Testis (tissue), 3 donors: ENCODE results near the gene MTSS2. TPM values are rescaled to one million over a fixed set of nuclear protein-coding genes. Genes with fewer than 3 reads are reported as not detected.

Experiments
- DNase-seq: peaks from one replicate; pipeline ENCODE4 v3.0.0-alpha.2; 2019
- H3K27ac ChIP-seq, 2 donors: fragments of 200-600 bp; sonication (generic); one replicate each; pipeline ENCODE4 v1.5.1; 2019
- H3K27me3 ChIP-seq: fragments of 200-600 bp; sonication (generic); one replicate; pipeline ENCODE4 v1.5.1; 2019
- H3K36me3 ChIP-seq: fragments of 200-600 bp; sonication (generic); one replicate; pipeline ENCODE4 v1.5.1; 2017; ENCODE audit warnings: low read depth; ENCODE audit errors: missing control alignments
- H3K4me1 ChIP-seq: fragments of 200-600 bp; sonication (generic); one replicate; pipeline ENCODE4 v1.5.1; 2019
- H3K4me3 ChIP-seq, 2 donors: fragments of 200-600 bp; sonication (generic); one replicate each; pipeline ENCODE4 v1.5.1; 2017 to 2019
- H3K9me3 ChIP-seq: fragments of 200-600 bp; sonication (generic); one replicate; pipeline ENCODE4 v1.5.1; 2017
- CTCF ChIP-seq, 3 experiments: fragments of 450-650 bp in 2 of 3; fragments of 200-600 bp in 1 of 3; sonication (generic) in 1 of 3; IDR thresholded peaks; one replicate each; pipeline ENCODE4 v1.5.1; 2016 to 2019; ENCODE audit warnings: antibody characterized with exemption in 3 of 3, mild to moderate bottlenecking in 2 of 3, moderate library complexity in 1 of 3
- POLR2A ChIP-seq: fragments of 450-650 bp; IDR thresholded peaks from one replicate; pipeline ENCODE4 v1.6.1; 2017; ENCODE audit warnings: antibody characterized with exemption, mild to moderate bottlenecking, moderate library complexity
- WGBS, 2 donors: methylation state at CpG; one replicate each; pipeline ENCODE4 v1.1.5; 2018; 5-methylcytosine and 5-hydroxymethylcytosine counted together
- intact Hi-C: fragments of 100-400 bp; cut with DNase I; formaldehyde crosslinking; loops from one replicate; pipeline ENCODE4 v1.15.1; 2023; ENCODE audit warnings: low total_unique reads
- polyA plus RNA-seq: library from polyadenylated mRNA; stranded (reverse); fragments of 350-450 nt; fragmentation: Illumina TruSeq; extraction: RNeasy Lipid Tissue Mini Kit (QIAGEN cat#74804); gene quantifications from one replicate; pipeline ENCODE4 v1.2.3, GENCODE V29; 2014; ENCODE audit warnings: low read depth, low replicate concordance; ENCODE audit not compliant: insufficient read depth
- total RNA-seq, 2 donors: library from RNA; depleted of rRNA; stranded (reverse); fragments of >200 nt; gene quantifications; one replicate each; pipeline ENCODE4 v1.2.3, GENCODE V29; 2016

Gene MTSS2
- total and polyA plus RNA-seq, 3 donors from 2014 or later: 24.6 to 28.7 (median 25.6) TPM

GRCh38 chr16:70712942-70713341 lies 27.1 kb upstream of the MTSS2 start:
- Histone ChIP-seq H3K9me3 (no peaks in the 10 kb centered on the region), H3K4me3 (no peak overlapping the region), H3K27ac (no peak overlapping the region), H3K27me3 (no peaks in the 10 kb centered on the region), H3K4me1 (peaks cover 23% of the 10 kb centered on the region), H3K36me3 (no peaks in the 10 kb centered on the region)
- TF ChIP-seq CTCF (IDR thresholded peaks at IDR 0.05) (no peak), POLR2A (no peak)
- WGBS, 2 donors: 88 to 91% methylated on average over 12 of the region's 12 CpGs
- intact Hi-C loops: no loop called here
- no peak for DNase-seq

- no peak for TF ChIP-seq POLR2A
- intact Hi-C loops: no loop called here
- H3K4me1 ChIP-seq: peaks cover 23% of the 10 kb centered on the region
- no peaks in the 10 kb centered on the region for H3K36me3 ChIP-seq
- no peaks in the 10 kb centered on the region for H3K27me3 ChIP-seq
- 91 to 93% methylated on average over 11 of the region's 11 CpGs for WGBS, 2 donors
- no peak overlapping the region for H3K27ac ChIP-seq
- H3K4me3 ChIP-seq: no peak overlapping the region
- H3K9me3 ChIP-seq: no peaks in the 10 kb centered on the region
- no peak for DNase-seq
These were observed 26.5 kb upstream of the MTSS2 start for GRCh38 chr16:70712359-70712758.

DNA sequence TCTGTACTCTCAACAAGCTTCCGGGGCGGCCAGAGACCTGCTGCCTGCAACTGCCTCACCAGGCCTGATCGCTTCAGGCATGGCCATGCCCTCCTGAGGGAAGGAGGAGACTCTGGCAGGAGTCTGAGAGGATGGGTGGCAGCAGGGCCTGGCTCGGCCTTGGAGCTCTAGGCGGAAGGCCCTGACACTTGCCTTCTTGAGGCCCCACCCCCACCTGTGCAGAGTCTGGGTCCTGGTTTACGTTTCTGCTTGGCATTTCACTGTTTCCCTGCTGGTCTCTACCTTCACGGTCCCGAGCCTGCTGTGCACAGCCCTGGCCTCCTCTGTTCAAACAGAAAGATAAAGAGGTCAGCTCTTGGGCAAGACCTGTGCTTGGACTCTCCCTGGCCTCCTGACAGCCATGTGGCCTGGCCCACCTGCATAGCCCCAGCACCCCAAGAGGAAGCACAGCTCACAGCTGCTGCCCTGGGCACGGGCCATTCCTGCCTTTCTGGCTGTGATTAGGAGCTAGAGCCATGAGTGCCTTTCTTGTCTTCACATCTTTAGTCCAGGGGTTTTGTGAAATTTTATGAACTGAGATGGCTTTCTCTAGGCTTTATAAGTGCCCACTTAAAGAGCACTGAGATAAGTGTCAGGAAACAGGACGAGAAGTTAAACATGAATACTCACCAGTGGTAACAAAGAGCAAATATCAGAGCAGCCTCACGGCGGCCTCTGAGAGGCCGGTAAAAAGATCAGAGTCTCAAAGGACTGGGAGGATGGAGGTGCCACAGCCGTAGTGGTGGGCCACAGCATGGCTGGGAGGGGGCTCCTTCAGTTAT lies 25.6 kb upstream of the MTSS2 start:
- 90% methylated on average over 12 to 14 of the region's 14 CpGs for WGBS, 2 donors
- Histone ChIP-seq H3K36me3 (no peaks in the 10 kb centered on the region), H3K4me3 (no peak overlapping the region), H3K27ac (no peak overlapping the region), H3K9me3 (no peaks in the 10 kb centered on the region), H3K27me3 (no peaks in the 10 kb centered on the region), H3K4me1 (peaks cover 19% of the 10 kb centered on the region)
- TF ChIP-seq CTCF (IDR thresholded peaks at IDR 0.05) (no peak), POLR2A (no peak)
- DNase-seq: no peak
- intact Hi-C loops: no loop called here

DNA sequence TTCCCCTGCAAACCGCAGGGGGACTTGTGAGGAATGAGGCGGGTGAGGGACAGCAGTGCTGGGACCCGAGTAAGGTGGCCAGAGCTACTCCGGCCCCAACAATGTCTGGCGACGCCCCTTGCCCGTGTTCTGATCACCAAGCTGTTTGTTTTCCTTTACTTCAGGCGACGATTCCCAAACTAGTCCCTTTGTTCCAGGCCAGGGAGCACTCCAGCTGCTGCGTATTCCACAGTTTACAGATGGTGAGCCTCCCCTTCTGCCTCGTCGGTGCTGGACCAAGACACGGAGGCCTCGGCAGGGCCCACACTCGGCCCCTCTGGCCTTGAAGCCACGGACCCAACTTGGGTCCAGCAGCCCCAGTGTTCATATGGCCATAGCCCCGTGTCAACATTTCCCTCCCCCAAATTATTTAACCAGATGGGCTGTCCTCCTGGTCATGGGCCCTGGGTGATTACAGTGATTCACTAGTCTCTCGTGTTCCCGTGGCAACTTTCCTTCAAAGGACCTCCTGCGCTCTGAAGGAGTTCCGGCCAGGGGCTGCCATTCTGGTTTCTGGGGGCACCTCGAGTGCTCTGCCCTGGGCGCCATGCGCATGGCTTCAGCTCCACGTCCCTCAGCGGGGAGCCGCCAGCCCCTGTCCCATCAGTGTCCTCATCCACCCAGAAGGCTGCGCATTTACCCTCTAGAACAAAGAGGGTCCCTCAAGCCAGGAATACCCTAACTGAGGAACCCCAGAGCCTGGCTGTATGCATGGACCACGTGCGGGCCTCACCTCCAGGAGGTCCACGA lies 24.8 kb upstream of the MTSS2 start:
- Histone ChIP-seq H3K9me3 (no peaks in the 10 kb centered on the region), H3K36me3 (no peaks in the 10 kb centered on the region), H3K4me1 (peaks cover 11% of the 10 kb centered on the region), H3K4me3 (no peak overlapping the region), H3K27ac (no peak overlapping the region), H3K27me3 (no peaks in the 10 kb centered on the region)
- intact Hi-C loops: no loop called here
- 95% methylated on average over 29 to 31 of the region's 31 CpGs for WGBS, 2 donors
- TF ChIP-seq CTCF (IDR thresholded peaks at IDR 0.05) (no peak), POLR2A (no peak)
- DNase-seq: no peak

DNA sequence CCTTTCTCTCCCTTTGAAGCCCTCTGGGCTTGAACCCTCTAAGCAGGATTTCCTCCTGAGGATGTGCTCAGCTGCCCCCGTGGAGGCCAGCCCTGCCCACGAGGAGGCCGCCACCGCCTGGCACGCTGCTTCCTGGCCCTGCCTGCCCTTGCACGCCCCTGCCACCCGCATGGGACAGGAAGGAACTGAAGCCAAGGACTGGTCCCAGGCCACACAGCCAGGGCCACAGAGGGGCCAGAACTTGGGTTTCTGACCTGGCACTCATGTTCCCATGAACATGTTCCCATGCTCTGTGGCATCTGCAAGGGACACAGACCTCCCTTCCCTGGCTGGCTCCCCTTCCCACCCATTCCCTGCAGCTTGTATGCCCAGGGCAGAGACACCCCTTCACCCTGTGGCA lies 24.1 kb upstream of the MTSS2 start:
- 59 to 83% methylated on average over 5 to 7 of the region's 7 CpGs for WGBS, 2 donors
- TF ChIP-seq POLR2A (no peak), CTCF (IDR thresholded peaks at IDR 0.05) (no peak)
- no peak for DNase-seq

More for the DNA sequence above, 24.1 kb upstream of the MTSS2 start:
- H3K4me1 ChIP-seq: peaks cover 4% of the 10 kb centered on the region
- no peaks in the 10 kb centered on the region for H3K9me3 ChIP-seq
- H3K27me3 ChIP-seq: no peaks in the 10 kb centered on the region
- H3K36me3 ChIP-seq: no peaks in the 10 kb centered on the region
- intact Hi-C loops: no loop called here
- no peak overlapping the region for H3K4me3 ChIP-seq
- H3K27ac ChIP-seq: no peak overlapping the region
